Fibroblast of villous mesenchyme (primary cell): ENCODE results near the gene OSBPL9. TPM values are rescaled to one million over a fixed set of nuclear protein-coding genes. Genes with fewer than 3 reads are reported as not detected.
A peak's percentile ranks its signal among the peaks of the same experiment; 100 is the strongest.
"Not testable (repeated sequence)": the region's sequence is repeated elsewhere in the genome, so short reads cannot be mapped to it uniquely, and the experiment has no call there.

ENCODE experiments used
- DNase-seq: peaks from one replicate; pipeline ENCODE4 v3.0.0-alpha.2; 2010; ENCODE audit warnings: low read depth
- H3K4me3 ChIP-seq: 2 replicates; pipeline ENCODE4 v1.5.1; 2011; ENCODE audit warnings: low read depth, mild to moderate bottlenecking, low read length
- CTCF ChIP-seq: IDR thresholded peaks from 2 replicates; pipeline ENCODE4 v1.5.1; 2012; ENCODE audit warnings: low read depth, mild to moderate bottlenecking, low read length; ENCODE audit not compliant: insufficient read depth
- total RNA-seq: library from RNA; depleted of rRNA; stranded (reverse); fragments of >200 nt; gene quantifications from 2 replicates; pipeline ENCODE4 v1.2.3, GENCODE V29; 2012

The OSBPL9 gene
- total RNA-seq, 1 donor: 103 TPM

- TF ChIP-seq CTCF: no peak
- no peak for DNase-seq
Measured at GRCh38 chr1:51605961-51606723, 10.8 kb upstream of the OSBPL9 start.

GRCh38 chr1:51607681-51608095 lies 9.2 kb upstream of the OSBPL9 start:
- no peak for TF ChIP-seq CTCF
- no peak overlapping the region for H3K4me3 ChIP-seq
- DNase-seq: no peak

More at GRCh38 chr1:51605961-51606723, 10.8 kb upstream of the OSBPL9 start:
- H3K4me3 ChIP-seq: no peak overlapping the region

- H3K4me3 ChIP-seq, DNase-seq: not testable (repeated sequence)
Measured at GRCh38 chr1:51610104-51610503, 6.8 kb upstream of the OSBPL9 start.

GRCh38 chr1:51610637-51611036 lies 6.3 kb upstream of the OSBPL9 start:
- DNase-seq: no peak
- TF ChIP-seq CTCF: no peak
- H3K4me3 ChIP-seq: no peak overlapping the region

- peak; percentile 73 for DNase-seq
- no peak for TF ChIP-seq CTCF
- no peak overlapping the region for H3K4me3 ChIP-seq
Measured at GRCh38 chr1:51612447-51612961, 4.4 kb upstream of the OSBPL9 start.

GRCh38 chr1:51615780-51616291 lies 1.1 kb upstream of the OSBPL9 start:
- H3K4me3 ChIP-seq: no peak overlapping the region
- DNase-seq: no peak
- TF ChIP-seq CTCF: no peak

GRCh38 chr1:51616490-51616889 lies 402 bp upstream of the OSBPL9 start:
- peak overlapping the region; percentile 87 for H3K4me3 ChIP-seq
- no peak for TF ChIP-seq CTCF
- DNase-seq: no peak
